WERI-Rb-1 (cell line): ENCODE measurements around the gene HOMER1.
"Not testable (repeated sequence)": the region's sequence is repeated elsewhere in the genome, so short reads cannot be mapped to it uniquely, and the experiment has no call there.

Source experiments
- DNase-seq: peaks from one replicate; pipeline ENCODE4 v3.0.0-alpha.2; 2020
- H3K27ac ChIP-seq: fragments of 250-450 bp; sonication (Bioruptor Pico); 2 replicates; pipeline ENCODE4 v1.5.1; 2020; ENCODE audit warnings: mild to moderate bottlenecking, moderate library complexity
- H3K27me3 ChIP-seq: fragments of 250-450 bp; sonication (Bioruptor Pico); 2 replicates; pipeline ENCODE4 v1.5.1; 2021; ENCODE audit warnings: mild to moderate bottlenecking, low read depth, moderate library complexity; ENCODE audit not compliant: insufficient read depth, severe bottlenecking
- H3K36me3 ChIP-seq: fragments of 250-450 bp; sonication (Bioruptor Pico); 2 replicates; pipeline ENCODE4 v1.5.1; 2020; ENCODE audit warnings: mild to moderate bottlenecking, moderate library complexity
- H3K4me3 ChIP-seq: 2 replicates; pipeline ENCODE4 v1.5.1; 2011; ENCODE audit warnings: low read depth, mild to moderate bottlenecking, control low read depth, low read length
- H3K9me3 ChIP-seq: fragments of 250-450 bp; sonication (Bioruptor Pico); 2 replicates; pipeline ENCODE4 v1.5.1; 2021; ENCODE audit warnings: mild to moderate bottlenecking, moderate library complexity; ENCODE audit not compliant: severe bottlenecking
- CTCF ChIP-seq: IDR thresholded peaks from 2 replicates; pipeline ENCODE4 v1.5.1; 2011; ENCODE audit warnings: low read depth, mild to moderate bottlenecking, control low read depth, inconsistent platforms, low read length

The HOMER1 gene

DNA sequence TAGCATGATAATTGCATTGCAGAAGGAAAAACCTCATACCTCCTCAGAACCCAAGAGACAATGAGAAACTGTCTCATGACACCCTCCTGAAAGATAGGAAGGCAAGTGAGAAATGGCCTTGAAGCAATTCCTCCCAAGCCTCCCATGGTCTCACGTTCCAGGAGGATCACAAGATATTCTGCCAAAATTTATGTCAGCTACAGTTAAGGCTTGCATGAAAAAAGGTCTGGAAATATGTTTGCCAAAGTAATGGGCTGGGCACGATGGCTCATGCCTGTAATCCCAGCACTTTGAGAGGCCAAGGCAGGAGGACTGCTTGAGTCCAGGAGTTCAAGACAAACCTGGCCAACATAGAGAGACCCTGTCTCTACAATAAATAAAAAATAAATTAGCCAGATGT, 12.6 kb upstream of the HOMER1 start:
- Histone ChIP-seq H3K36me3 (no peaks in the 10 kb centered on the region), H3K27ac (no peak overlapping the region), H3K27me3 (no peaks in the 10 kb centered on the region), H3K9me3 (peaks cover 2% of the 10 kb centered on the region), H3K4me3 (no peak overlapping the region)
- TF ChIP-seq CTCF: no peak
- DNase-seq: no peak

DNA sequence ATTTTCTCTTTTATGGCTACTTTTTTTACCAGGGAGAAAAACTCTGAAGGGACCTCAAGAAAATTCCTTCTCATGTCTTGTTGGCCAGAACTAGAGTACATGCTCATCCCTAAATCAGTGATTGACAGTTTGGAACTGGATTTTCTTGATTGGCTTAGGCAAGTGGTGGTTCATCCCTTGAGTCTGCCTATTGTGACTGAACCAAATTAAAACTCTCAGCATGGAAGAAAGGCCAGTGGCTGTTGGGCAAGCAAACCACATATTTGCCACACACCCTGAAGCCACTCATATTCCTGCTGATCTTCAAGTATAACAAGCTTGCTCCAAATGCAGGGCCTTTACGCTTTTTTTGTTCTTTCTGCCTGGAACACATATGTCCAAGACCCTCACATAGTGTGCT, 7.2 kb upstream of the HOMER1 start:
- H3K9me3 ChIP-seq: peaks cover 2% of the 10 kb centered on the region
- no peak for DNase-seq
- TF ChIP-seq CTCF: no peak

GRCh38 chr5:79518718-79519117, 4.8 kb upstream of the HOMER1 start:
- no peak for TF ChIP-seq CTCF
- no peak for DNase-seq
- no peak overlapping the region for H3K4me3 ChIP-seq
- no peaks in the 10 kb centered on the region; the same call in 1 of the 2 replicates for H3K36me3 ChIP-seq
- no peak overlapping the region for H3K27ac ChIP-seq
- H3K27me3 ChIP-seq: no peaks in the 10 kb centered on the region
- H3K9me3 ChIP-seq: no peaks in the 10 kb centered on the region

More for the DNA sequence above, 7.2 kb upstream of the HOMER1 start:
- no peak overlapping the region for H3K27ac ChIP-seq
- no peaks in the 10 kb centered on the region for H3K36me3 ChIP-seq
- no peaks in the 10 kb centered on the region for H3K27me3 ChIP-seq
- H3K4me3 ChIP-seq: no peak overlapping the region

GRCh38 chr5:79517601-79518000, 3.7 kb upstream of the HOMER1 start:
- H3K9me3 ChIP-seq: no peaks in the 10 kb centered on the region
- no peak for DNase-seq
- no peak overlapping the region for H3K4me3 ChIP-seq
- H3K36me3 ChIP-seq: no peaks in the 10 kb centered on the region; the same call in 1 of the 2 replicates
- TF ChIP-seq CTCF: no peak
- no peak overlapping the region for H3K27ac ChIP-seq
- H3K27me3 ChIP-seq: no peaks in the 10 kb centered on the region

GRCh38 chr5:79516986-79517385, 3.1 kb upstream of the HOMER1 start:
- Histone ChIP-seq H3K27me3 (no peaks in the 10 kb centered on the region), H3K4me3 (no peak overlapping the region), H3K36me3 (no peaks in the 10 kb centered on the region; the same call in 1 of the 2 replicates), H3K9me3 (no peaks in the 10 kb centered on the region), H3K27ac (no peak overlapping the region)
- no peak for DNase-seq
- no peak for TF ChIP-seq CTCF

GRCh38 chr5:79516331-79516730, 2.4 kb upstream of the HOMER1 start:
- H3K4me3 ChIP-seq, H3K36me3 ChIP-seq, H3K27me3 ChIP-seq, H3K9me3 ChIP-seq, DNase-seq, H3K27ac ChIP-seq: not testable (repeated sequence)
